SU-DHL-6 (cell line): Measurements from ENCODE around the gene OTUB2.

Experiments used
- CTCF ChIP-seq: fragments of 200-600 bp; sonication (generic); IDR thresholded peaks from one replicate; pipeline ENCODE4 v1.5.1; 2017; ENCODE audit warnings: antibody characterized with exemption, mild to moderate bottlenecking, low read length, moderate library complexity; ENCODE audit not compliant: insufficient read depth, poor library complexity, severe bottlenecking
- EZH2phosphoT487 ChIP-seq: fragments of 200-600 bp; sonication (generic), shearing (Covaris generic); conservative IDR thresholded peaks from 2 replicates; pipeline ENCODE4 v1.6.1; 2018; ENCODE audit warnings: mild to moderate bottlenecking, antibody characterized with exemption, low read length, moderate library complexity, mixed read lengths

- TF ChIP-seq CTCF: no peak
- TF ChIP-seq EZH2phosphoT487: no peak
Observed at GRCh38 chr14:93984070-93984469, 42.1 kb upstream of the OTUB2 start.
